Measurements from ENCODE around the gene LRRK1.
A peak's percentile ranks its signal among the peaks of the same experiment; 100 is the strongest.
"Not testable (repeated sequence)": the region's sequence is repeated elsewhere in the genome, so short reads cannot be mapped to it uniquely, and the experiment has no call there.

Gene LRRK1

DNA sequence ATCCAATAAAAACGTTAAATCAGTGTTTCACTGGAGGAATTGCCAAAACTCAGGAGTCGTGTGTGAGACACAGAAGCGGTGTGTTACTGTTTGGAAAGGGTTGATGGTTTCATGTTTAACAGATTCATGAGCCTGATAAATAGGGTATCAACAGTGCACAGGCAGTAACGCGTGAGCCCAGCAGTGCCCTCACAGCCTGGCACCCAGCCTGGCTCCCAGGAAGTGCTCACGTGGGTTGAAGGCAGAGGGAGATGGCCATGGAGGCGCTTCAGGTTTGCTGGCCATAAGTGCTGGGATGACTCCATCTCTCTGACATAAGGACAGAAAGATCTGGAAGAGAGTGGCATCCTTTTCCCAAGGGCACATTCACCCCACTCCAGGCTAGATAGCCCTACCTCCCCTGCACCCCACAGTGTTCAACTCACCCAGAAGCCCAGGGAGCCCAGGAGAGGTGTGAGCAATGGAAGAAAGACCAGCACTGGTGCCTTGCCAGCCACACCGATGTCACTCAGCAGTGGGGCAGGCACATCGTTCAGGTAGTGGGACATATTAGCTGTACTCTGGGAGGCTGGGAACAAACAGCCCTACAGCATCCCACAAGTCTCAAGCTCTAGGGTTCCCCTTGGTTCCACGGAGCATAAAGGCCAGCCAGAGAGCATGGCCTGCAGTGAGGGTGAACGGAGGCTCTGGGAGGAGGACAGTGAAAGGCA is 164.3 kb downstream of the LRRK1 start:
- no peak for DNase-seq

GRCh38 chr15:101084801-101085200 is 165.6 kb downstream of the LRRK1 start:
- DNase-seq, result no peak

DNA sequence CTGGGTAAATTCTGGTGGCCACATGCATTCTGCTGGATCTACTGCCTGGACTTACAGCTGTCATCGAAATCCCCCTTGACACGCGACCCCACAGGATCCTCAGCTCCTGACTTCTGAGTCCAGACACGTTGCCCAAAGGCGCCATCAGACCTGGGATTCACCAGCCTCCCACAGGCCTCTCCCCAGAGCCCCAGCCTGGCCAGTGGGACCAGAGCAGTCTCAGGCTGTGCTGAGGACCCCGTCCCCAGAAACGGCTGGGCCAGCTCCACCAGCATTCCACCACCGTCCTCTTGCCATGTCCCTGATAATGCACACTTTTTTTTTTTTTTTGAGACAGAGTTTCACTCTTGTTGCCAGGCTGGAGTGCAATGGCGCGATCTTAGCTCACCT is 166.1 kb downstream of the LRRK1 start:
- no peak for DNase-seq

GRCh38 chr15:101086394-101087171 is 167.4 kb downstream of the LRRK1 start:
- DNase-seq, result no peak

GRCh38 chr15:101087172-101087769 is 168.1 kb downstream of the LRRK1 start:
- no peak for DNase-seq

DNA sequence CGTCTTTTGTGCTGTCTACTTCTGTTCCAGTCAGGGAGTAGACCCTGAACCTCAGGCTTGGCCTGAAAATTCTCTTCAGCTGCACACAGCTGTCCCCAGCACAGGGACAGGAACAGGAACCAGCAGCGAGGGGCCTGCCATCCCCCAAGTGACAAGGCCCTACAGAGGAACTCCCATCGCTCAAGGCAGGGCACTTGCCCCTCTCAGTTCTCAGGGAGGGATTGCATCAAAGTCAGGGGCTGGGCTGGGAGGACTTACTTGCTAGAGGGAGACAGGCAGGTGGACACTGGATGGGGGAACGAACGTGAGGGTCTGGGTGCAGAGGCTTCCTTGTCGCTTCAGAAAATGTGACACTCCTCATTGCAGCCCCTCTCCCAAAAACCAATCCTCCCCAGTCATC is 169.1 kb downstream of the LRRK1 start:
- no peak for DNase-seq

- DNase-seq, result peak; percentile 86
These were observed 169.8 kb downstream of the LRRK1 start for GRCh38 chr15:101088788-101089578.

DNA sequence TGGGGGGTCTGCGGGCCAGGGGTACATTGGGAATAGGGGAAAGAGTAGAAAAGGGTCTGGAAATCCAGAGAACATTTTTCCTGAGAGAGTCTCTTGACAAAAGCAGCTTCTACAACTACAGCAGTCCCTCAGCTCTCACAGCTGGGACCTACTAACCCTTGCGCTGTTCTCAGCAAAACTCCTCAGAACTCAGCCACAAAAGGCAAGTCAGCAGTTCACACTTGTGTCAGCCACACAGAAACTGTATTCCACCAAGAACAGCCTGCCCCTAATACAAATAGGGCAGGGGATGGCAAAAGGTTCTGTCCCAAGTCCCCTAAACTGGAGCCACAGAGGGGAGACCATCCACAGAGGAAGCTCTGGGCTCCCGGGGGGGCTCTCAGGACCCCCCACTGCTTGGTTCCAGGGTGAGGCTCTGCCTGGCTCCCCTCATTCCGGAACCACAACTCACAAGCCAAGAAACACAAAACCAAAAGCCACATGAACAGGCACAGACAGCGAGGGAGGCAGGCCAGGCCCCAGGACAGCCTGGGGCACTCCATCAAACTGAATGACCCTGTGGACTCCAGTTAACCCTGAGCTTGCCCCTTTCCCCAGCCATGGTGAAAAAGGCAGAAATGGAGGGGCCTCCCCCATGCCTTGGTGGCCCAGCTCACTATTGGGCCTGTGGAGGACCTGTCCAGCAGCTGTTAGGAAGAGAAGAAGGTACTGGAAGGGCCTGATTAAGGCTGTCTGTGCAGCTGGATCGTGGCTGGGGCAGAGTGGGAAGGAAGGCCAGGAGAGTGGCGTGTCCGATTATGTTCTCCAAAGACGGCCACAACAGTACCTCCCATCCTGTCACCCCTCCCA is 170.6 kb downstream of the LRRK1 start:
- no peak for DNase-seq

DNA sequence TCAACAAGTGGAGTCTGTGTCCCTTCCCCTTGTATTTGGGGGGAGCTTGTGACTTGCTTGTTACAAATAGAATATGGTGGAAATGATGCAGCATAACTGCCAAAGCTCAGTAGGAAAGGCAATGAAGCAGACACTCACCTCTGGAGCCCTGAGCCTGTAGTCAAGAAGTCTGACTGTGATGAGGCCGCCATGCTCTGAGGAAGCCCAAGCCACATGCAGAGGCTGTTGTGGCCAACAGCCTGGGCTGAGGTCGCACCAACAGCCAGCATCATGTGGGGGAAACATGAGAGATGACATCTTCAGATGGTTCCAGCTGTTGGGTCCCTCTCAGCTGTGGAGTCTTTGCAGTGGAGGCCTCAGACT is 171.3 kb downstream of the LRRK1 start:
- DNase-seq, result no peak

DNA sequence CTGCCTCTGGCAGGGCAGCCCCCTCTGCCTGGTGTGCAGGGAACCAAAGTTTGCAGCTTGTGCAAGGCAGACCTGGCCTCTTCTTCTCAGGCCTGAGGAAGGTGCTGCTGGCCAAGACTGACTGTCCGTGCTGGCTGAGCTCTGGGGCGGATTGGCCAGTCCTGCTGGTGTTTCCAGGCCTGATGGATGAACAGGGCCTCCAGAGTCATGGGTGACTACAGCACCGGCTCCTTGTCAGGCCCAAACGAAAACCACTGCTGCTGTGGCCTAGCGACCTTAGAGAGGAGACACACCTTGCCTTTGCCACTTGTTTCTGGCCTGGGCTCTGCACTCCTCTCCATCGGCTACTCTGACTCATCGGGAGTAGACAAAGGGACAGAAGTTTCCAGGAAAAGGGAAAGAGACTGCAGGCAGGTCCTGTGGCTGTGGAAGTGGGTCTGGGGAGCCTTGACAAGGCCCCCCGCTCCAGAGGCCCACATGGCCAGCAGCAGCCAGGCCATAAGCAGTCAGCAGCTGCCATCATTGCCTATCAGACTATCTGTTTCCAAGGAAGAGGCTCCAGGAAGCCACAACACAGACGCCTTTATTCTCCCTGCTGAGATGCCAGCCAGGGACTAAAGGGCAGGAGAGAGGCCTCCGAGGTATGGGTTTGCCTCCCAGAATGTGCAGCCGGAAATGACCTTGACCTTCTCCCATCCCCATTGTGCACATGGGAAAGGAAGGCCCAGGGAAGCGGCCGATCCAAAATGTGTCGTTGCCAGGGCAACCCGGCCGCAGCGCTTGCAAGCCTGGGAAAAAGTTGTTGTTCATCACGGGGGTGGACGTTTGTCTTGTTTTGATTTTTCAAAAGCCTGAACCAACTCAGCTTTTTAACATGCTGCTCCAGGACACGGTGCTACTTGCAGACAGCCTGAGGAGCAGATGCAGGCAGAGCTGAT is 172.2 kb downstream of the LRRK1 start:
- DNase-seq, result no peak

- DNase-seq, result no peak
These were observed 173.2 kb downstream of the LRRK1 start for GRCh38 chr15:101092156-101092866.

DNA sequence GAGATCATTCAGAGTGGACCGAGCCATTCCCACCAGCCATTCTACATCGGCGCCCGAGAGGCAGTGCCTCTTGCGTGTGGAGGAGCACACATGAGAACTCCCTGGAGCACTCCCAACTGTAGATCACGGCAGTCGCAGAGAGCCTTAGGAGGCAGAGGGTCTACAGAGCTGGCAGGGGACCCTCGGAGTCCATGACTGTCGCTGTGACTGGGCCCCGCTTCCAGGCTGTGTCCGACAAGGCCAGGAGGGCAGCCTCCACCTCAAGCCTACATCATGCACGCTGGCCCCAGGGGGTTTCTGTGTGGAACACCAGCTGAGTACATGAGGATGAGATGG is 173.7 kb downstream of the LRRK1 start:
- DNase-seq, result no peak

- no peak for DNase-seq
These were observed 174.8 kb downstream of the LRRK1 start for GRCh38 chr15:101093958-101094357.

- not testable (repeated sequence) for DNase-seq
These were observed 176.7 kb downstream of the LRRK1 start for GRCh38 chr15:101095796-101096406.

DNA sequence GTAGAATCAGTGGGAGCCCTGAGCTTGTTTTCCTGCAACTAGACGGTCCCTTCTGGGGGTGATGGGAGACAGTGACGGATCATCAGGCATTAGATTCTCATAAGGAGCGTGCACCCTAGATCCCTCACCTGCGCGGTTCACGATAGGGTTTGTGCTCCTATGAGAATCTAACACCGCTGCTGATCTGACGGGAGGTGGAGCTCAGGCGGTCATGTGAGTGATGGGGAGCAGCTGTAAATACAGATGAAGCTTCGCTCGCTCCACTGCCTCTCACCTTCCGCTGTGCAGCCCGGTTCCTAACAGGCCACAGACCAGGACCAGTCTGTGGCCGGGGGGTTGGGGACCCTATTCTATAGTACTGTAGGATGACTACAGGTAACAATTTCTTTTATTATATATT is 178.0 kb downstream of the LRRK1 start:
- no peak for DNase-seq

DNA sequence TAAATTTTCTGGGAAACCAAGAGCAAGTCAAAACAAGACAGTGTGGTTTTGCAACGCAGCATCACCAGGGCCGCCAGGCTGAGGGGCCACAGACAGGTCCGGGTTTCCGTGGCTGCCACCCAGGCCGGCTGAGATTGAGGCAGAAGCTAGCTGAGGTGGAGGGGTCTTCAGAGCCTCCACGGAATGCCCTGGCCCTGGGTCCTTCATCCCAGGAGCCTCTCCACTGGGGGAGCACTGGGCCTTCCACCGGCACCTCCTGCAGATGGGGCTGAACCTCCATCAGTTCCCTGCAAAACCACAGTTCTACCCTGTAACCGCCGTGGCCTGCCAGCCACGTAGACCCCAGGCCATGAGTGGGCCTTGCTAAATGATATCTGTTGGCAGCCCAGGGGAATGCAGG is 180.0 kb downstream of the LRRK1 start:
- no peak for DNase-seq

DNA sequence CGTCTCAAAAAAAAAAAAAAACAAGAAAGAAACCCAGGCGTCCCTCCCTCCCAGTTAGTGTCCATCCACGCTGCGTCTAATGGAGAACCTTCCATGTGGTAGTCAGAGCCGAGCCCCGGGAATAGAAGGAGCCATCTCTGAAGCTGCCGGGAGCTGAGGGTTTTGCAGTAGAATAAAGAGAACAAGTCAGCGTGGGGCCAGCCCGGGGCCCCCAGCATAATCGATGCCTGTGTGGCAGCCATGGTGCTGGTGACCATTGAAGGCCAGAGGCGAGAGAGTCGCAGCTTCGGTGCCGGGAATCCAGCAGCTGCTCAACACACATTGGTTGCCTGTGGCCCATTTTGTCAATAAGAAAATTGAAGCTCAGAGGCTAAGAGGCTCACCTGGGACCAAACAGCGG is 181.0 kb downstream of the LRRK1 start:
- DNase-seq, result no peak

DNA sequence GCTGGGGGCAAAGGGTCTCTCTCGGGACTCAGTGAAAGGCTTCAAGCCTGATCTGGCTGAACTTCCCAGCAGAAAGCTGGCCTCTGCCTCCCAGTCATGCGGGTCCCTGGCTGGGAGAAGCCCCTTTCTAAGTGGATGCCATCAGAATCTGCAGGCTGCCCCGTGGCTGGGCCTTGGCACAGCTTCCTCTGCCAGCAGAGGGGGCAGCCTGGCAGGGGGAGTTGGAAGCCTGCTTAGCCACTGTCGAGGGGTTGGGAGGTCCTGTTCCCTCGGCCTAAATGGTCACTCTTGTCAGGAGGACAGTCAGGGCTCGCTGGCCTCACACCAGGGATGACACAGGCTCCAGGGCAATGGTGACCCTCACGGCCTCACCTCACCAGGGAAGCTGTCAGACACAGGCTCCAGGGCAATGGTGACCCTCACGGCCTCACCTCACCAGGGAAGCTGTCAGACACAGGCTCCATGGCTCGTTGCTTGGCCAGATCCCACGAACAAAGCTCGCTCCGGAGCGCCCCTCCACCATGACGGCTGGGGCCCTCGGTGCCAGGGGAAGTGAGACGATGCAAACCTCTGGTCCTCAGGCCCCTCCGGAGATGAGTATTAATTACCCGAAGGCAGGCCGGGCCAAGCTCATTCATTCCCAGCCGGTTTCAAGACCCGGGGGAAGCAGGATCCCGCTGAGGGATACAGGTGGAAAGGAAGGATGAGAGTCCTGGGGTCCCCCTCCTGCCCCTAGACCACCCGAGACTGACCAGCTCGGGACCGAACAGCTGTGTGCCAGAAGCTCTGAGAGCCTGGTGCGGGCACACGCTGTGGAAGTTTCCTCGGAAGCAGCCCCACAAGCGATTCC is 181.7 kb downstream of the LRRK1 start:
- no peak for DNase-seq

DNA sequence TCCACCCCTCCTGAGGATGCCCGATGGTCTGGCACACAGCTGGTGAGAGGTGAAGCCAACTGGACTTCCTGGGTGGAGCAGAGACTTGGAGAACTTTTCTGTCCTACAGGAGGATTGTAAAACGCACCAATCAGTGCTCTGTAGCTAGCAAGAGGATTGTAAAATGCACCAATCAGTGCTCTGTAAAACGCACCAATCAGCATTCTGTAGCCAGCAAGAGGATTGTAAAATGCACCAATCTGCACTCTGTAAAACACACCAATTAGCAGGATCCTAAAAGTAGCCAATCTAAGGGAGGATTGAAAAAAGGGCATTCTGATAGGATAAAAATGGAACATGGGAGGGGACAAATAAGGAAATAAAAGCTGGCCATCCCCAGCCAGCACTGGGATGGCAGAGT is 182.5 kb downstream of the LRRK1 start:
- no peak for DNase-seq
